ENCODE results near the gene FRMPD2. TPM values are rescaled to one million over a fixed set of nuclear protein-coding genes. Genes with fewer than 3 reads are reported as not detected.
"Not testable (repeated sequence)": the region's sequence is repeated elsewhere in the genome, so short reads cannot be mapped to it uniquely, and the experiment has no call there.

The FRMPD2 gene
- total RNA-seq, 1 donor from 2014 or later, result not detected

DNA sequence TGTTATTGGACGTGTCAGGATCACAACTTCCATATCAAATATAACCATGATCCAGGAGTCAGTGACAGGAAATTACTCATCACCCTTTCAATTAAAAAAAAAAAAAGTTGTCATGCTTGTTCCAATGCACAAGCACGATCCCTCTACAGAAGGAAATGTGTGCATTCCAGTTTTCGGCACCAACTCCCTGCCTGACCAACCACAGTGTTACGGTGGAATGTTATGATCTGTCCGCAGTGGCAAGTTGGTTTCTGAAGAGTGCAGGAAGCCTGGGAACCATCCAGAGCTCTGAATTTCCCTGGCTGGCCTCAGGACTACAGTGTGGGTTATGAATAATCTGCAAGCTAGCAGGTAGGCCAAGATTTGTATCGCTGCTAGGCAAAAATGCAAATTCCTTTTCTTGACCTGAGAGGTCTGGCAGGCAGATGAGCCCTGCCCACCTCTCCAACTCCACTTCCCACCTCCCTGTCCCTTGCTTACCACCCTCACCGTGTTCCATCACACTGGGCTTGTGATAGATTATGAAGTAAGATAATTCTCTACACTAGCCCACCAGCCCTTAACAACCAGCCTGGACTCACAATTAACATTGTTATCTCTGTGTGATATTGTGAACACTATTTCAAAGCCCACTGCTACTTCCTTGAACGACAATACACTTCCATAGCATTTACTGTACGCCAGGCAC lies 20.4 kb downstream of the FRMPD2 start:
- DNase-seq (ENCODE audit: low spot score), result no peak
- ATAC-seq, result no peak

DNA sequence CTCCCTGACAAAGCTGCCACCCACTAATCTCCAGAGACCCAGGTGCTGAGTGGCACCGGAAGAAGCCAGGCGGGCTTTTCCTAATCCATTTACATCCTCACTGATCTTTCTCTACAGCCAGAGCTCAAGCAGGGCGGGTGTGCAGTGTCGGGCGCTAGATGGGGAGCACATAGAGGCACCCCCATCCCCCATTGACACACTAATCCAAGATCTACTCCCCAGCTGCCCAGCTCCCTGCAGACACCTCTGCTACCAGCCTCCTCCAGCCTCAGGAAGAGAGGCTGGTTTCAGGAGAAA lies 22.2 kb downstream of the FRMPD2 start:
- ATAC-seq (no peak), DNase-seq (ENCODE audit: low spot score) (no peak)

DNA sequence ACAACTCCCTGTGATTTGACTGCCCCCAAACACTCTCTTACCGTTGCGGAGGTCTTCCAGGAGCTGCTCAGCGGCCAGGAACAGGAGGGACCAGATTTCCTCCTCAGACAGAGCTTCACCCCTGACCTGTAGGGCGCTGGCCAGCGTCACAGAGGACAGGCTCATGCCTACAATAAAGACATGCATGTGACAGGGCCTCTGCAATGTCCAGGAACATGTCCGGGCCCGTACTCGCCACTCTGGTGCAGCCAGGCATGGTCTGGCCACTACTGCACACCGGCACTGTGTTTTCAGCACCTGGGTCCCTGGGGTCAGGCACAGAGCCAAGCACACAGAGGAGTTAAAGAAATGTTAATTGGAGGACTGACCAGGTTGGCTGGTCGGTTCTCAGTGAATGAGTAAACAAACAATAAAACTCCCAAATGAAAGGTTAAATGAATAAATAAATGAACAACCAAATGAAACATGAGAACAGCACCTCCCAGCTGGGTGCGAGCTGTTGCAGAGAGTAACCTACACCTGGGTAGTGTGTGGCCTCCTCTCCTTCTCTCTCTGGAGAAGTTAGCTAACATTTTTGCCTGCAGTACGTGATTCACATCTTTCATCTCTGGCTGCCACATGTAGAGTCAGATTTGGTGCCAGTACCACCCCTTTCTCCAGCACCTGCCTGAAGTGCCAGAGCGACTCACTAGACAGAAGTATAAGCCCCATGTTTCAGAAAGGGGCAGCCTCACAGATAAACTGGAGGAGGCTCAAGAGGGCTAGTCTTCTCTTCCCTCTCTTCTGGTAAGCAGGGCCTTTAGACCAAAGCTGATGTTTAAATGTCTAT lies 22.8 kb downstream of the FRMPD2 start:
- no peak for ATAC-seq
- DNase-seq (ENCODE audit: low spot score), result no peak

DNA sequence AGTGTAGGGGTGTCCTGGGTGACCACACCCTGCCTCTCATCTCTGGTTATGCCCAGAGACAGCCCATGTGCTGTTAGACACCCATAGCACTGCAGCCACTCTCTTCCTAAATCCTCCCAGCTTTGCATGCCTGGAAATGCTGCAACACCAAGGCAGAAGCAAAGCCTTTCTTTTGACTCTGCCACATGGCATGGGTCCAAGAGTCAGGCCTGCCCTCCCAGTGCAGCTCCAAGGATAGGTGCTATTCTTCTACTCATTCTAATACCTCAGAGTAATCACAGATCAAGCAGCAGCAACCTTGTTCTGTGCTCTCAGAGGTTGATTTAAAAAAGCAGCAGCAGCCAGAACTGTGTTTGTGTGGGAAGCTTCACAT lies 23.4 kb downstream of the FRMPD2 start:
- no peak for ATAC-seq
- no peak for DNase-seq (ENCODE audit: low spot score)

DNA sequence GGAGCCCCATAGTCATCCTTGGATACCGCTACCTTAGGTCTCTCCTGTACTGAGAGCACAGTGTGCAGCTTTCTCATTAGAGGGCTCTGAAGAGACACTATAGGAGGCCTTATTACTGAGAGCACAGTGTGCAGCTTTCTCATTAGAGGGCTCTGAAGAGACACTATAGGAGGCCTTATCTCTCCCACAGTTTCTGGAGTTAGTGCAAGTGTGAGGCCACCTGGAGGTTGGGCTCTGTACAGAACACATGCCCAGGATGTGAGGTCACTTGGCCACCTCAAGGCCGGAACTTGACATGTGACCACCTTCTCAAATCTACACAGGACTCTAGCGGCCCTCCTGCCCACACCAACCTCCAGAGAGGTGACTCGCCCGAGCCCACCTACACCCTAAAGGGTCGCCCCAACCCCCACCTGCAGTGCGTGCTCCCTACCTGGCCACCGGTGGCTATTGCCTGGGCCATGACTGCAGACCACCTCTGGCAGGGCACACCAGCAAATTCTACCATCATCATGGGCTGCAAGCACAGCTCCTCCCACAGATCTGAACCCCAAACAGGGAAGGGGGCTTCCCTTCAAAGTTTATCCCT lies 24.6 kb downstream of the FRMPD2 start:
- ATAC-seq (no peak), DNase-seq (ENCODE audit: low spot score) (peak; percentile 33)

DNA sequence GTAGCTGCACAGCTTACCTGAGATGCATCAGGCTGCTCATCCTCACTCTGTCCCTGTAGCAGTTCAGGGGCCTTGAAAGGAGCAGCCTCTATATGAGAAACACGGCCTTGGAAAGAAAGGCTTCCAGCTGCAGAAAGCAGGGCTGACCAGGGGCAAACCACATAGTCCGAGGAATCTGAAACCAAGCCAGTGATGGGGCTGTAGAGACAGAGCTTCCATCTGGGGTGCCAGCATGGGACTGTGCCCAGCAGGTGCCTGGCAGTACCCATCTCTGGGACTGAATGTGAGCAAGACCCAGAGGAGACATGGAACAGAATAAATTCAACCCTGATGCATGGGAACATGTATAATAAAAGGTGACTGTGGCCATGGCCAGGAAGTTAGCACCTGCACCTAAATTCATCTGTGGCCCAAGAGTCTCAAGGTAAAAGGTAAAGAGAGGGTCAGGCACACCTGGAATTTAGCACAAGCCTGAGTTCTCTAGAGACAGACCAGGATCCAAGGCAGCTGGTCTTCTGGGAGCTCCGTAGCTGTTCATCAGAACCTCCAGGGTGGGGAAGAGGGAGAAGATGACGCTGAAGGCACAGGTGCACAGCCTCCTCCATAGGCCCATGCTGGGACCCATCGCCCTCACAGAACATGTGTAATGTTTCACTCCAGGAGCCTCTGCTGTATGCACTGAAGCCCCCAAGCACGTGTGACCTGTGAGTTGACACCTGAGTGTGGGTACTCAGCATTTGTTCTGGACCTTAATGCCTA lies 25.3 kb downstream of the FRMPD2 start:
- ATAC-seq (no peak), DNase-seq (ENCODE audit: low spot score) (peak; percentile 7)

DNA sequence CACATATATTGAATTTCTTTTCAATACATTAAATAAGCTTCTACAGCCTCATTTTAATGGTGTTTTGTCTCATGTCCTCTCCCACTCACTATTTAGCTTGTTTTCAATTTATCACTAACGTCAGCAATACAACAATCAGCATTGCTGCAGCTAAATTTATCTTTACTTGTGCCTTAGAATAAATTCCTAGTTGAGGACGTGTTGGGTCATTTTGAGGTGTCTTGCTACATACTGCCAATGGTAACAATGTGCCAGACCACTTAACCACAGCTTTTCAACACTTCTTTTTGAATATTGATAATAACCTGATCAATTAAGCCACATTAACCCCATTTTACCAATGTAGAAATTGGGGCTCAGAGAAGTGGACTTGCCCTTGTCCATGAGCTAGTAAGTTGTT lies 26.0 kb downstream of the FRMPD2 start:
- no peak for ATAC-seq
- no peak for DNase-seq (ENCODE audit: low spot score)

DNA sequence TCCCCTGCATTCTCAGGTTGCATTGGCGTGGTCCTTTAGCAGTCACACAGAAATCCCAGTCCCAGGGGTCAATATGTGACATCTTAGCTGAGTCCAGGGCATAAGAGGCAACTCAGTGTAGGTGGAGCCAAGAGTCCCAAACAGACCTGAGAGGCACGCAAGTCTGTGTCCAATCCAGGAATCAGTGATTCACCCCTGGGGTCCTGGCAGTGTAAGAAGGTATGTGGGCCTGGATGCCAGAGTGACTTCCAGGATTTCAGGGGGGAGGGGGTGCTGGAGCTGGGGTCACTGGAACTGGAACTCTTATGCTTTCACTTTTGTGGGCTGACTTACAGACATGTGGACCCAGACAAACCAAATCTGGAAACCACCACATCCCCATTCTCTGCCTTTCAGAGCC lies 26.8 kb downstream of the FRMPD2 start:
- DNase-seq (ENCODE audit: low spot score) (peak; percentile 15), ATAC-seq (no peak)

DNA sequence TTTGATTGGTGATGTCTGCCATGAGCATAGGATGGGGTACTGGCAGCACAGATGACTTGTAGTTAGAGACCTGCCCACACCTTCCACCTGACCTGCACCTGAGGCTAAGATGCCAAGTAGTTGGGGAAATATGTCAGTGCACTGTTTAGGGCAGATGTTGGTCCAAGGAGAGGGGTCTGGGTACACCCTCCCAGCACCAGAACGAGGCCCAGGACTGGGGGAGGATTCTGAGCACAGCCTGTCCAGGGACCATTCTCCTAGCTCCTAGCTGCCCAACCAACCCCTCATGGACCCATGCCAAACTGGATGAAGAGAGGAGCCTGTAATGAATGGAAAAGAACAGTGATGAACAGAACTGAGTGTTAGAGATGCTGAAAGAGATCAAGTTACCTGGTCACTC lies 28.0 kb downstream of the FRMPD2 start:
- DNase-seq (ENCODE audit: low spot score) (peak; percentile 12), ATAC-seq (no peak)

DNA sequence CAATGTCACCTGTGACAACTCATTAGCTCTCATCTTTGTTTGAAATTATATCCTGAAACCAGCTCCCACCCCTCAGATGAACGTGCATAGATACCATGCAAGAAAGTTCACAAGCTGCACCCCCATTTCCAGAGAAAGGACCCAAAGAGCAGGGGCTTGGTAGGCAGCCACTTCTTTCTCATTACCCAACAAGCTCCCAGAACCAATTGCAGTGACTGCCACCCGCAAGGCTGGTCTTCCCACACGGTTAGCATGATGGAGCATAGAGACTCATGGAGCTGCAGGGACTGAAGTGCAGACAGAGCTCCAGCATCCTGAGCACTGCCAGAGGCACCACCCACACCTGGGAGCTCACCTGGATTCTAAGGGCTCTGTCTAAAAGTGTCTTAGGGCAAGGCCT lies 28.5 kb downstream of the FRMPD2 start:
- ATAC-seq (no peak), DNase-seq (ENCODE audit: low spot score) (peak; percentile 27)

DNA sequence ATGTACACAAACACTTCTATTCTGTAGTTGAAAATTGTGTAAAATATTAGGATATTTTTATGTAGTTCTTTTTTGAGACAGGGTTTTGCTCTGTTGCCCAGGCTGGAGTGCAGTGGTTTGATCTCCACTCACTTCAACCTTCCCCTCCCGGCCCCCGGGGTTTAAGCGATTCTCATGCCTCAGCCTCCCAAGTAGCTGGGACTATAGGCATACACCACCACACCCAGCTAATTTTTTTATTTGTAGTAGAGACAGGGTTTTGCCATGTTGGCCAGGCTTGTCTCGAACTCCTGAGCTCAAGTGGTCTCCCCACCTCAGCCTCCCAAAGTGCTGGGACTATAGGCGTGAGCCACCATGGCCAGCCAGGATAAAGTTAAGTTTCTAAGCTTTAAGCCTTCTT lies 30.6 kb downstream of the FRMPD2 start:
- not testable (repeated sequence) for DNase-seq (ENCODE audit: low spot score); ATAC-seq

DNA sequence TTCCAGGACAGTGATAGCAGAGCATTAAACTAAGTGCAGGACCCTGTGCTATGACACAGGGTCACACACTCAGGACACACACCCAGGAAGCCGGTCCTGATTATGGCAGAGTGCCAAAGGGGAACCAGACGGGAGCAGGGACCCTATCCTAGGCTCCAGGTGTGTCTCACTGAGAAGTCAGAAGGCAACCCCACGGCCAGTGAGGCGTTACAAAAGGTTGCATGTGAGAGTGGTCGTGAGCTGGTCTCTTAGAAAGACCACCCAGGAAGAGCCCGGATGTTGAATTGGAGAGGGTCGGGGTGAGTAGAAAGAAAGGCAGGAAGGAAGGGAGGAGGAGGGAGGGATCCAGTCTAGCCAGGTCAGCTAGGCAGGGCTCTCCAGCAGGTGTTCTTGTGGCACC lies 31.0 kb downstream of the FRMPD2 start:
- ATAC-seq, result no peak

DNA sequence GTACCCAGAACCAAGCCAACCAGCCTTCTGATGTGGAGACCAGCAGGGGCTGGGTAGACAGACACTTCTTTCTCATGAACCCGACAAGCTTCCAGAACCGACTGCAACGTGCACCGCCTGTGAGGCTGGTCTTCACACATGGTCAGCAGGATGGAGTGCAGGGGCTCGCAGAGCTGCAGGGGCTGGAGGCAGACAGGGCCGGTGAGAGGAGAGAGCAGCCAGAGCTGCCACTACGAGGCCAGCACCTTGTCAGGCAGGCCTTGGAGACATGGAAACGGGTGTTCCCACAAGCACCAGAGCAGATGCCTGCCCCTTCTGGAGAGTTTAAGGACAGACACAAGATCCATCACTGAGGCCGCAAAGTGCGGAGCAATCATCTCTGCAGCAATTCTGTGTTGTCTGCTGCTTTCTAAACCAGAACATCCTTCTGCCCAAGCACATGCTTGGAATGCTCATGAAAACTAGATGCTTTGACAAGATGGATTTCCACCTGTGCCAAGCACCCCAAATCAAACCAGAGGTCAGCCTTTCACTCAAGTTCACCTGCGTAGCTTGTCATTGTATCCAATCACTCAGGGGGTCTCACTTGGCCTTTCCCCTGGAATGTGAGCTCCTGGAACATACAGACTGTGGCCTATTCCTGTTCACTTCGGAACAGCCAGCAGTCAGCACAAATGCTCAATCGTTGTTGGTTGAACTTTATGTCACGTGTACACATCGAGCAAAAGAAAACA lies 32.2 kb downstream of the FRMPD2 start:
- ATAC-seq (no peak), DNase-seq (ENCODE audit: low spot score) (no peak)

More for the DNA sequence above, 31.0 kb downstream of the FRMPD2 start:
- peak; percentile 37 for DNase-seq (ENCODE audit: low spot score)

DNA sequence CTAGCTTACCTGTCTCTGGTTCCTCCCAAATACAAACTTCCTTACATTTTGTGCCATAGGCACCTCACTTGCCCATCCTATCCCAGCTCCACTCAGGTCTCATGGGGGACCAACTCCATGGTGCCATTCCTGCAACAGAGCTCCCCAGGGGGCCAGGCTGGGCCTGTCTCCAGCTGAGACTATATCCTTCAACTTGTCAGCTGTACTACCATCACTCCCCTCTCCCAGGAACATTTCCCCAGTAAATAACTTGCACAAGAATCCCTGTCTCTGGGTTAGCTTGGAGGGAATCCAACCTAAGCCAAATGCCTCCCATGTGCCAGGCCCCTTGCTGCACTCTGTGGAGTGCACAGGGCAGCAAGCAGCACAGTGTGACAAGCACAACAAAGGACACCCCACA lies 33.2 kb downstream of the FRMPD2 start:
- DNase-seq (ENCODE audit: low spot score), result no peak
- ATAC-seq, result no peak

DNA sequence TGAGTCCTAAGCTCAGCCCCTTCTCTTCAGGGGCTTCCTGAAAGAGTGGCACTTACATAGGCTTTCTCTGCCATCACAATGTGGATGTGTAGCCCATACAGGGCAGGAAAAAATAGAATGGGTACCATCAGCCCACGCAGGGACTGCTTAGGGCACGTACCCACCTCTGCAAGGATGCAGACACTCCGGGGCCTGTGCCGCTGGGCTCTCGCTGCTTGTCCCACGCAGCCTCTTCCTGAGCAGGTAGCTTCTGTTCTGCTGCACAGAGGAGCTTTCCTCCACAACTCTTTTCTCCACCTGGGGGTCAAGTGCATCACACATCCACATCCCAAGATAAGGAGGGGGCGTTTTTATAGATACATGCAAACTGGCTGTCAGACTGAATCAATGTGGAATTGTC lies 34.3 kb downstream of the FRMPD2 start:
- no peak for ATAC-seq

DNA sequence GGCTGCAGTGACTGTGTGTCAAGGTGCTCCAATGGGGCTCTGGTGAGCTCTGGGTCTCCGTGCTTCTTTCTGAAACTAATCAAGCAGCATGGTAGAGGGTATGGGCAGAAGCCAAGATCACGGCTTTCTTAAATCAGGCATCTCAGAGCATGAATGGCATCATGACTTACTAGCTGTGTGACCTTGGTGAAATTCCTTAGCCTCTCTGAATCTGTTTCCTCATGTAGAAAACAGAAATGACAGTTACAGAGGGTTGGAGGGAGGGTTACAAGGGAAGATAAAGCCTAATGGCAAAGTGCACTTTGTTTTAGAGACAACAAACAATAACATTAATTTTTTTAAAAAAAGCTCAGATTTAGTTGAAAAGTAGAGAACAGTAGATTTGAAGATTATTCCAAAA lies 34.9 kb downstream of the FRMPD2 start:
- no peak for ATAC-seq
- DNase-seq (ENCODE audit: low spot score), result no peak

More for the DNA sequence above, 34.3 kb downstream of the FRMPD2 start:
- no peak for DNase-seq (ENCODE audit: low spot score)

DNA sequence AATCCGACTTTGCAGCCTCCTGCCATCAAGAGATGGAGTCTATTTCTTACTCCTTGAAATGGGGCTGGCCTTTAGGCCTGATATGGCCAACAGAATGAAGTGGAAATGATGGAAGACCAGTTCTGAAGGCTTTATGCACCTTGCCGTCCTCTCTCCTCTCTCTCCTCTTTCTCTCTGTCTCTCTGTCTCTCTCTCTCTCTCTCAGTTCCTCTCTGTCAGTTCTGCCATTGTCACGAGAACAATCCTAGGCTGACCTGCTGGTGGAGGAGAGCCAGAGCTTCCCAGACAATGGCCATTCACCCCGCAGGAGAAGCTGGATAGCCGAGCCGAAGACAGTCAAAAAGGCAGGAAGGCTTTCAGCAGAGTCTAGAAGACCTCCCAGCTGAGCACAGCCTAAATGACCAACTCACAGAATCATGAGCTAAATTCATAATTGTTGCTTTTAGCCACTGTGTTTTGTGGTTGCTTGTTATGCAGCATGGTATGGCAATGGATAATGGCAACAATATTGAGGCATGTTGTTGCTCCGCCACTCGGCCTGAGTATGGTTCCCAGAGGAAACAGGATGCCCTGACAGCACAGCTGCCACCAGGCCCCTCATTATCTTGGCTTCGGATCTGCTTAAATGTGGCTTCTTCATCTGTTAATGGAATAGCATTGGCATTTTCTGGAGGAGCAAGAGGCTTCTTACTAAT lies 35.5 kb downstream of the FRMPD2 start:
- DNase-seq (ENCODE audit: low spot score), result no peak
- ATAC-seq, result no peak

DNA sequence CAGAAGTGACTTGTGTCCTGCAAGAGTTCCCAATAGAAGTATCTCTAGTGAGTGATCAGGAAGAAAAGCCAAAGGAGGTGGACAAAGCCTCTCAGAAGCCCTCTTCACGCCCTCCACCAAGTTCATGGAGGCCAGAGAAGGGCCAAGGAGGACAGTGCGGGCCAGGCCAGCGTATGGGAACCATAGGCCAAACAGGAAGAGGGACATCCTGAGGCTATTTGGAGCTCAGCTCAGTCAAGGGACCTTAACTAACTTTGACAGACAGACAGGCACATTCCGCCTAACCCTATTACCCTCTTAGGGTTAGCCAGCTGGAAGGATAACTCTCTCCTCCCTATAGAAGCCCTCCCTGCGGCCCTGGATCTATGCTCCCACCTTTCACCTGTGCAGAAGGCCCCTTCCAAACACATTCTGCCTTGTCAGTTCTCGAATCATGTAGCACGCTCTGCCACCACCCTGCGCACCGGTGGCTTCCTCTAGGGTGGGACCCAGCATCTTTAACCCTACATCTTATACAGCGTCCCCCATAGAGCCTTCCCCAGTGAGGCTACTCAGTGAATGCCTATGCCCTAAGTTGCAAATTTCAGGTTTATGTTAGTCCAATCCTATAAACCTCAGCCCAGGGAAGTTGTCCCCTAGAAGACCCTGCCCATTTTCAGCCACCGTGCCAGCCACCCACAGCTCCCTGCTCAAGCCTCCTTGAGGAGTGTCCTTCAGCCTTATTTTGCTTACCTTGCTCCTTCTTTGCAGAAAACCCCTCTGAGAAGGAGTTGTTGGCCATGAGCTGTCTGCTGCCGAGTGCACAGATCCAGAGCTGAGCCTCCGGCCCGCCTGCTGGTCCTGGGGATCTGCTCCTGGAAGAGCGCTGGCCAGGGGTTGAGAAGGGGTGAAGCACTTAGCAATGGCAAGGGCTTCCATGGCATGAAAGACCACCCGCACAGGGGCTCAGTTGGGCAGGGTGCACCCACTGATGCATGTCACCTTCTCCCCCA lies 36.9 kb downstream of the FRMPD2 start:
- DNase-seq (ENCODE audit: low spot score), result no peak
- no peak for ATAC-seq

DNA sequence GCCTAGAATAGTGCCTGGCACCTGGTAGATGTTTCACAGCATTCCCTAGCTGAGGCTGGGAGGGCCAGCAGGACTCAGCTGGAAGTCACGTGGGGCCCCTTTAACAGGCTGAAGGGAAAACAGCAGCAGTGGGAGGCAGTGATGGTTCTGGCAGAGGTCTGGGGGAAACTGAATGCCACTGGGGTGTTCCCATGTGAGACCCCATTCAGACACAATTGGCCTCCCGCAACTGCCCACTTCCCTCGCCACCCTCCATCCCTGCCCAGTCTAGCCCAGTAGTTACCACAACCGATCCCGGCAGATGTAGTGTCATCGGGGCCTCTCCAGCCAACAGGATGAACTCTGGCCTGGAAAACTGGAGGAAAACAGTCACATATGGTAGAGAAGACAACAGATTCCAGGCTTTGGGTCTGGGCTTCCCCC lies 38.3 kb downstream of the FRMPD2 start:
- peak; percentile 4 for DNase-seq (ENCODE audit: low spot score)
- no peak for ATAC-seq

Measured in left lobe of liver (tissue), 2 donors.